SK-N-SH (cell line): Measurements from ENCODE around the gene MSH2. TPM values are rescaled to one million over a fixed set of nuclear protein-coding genes. Genes with fewer than 3 reads are reported as not detected.

ENCODE experiments used
- CTCF ChIA-PET: fragments of 300-600, 350-600 bp; formaldehyde crosslinking; extraction: SDS; loops from one replicate; lab custom pipeline; 2021; lab: Yijun Ruan, JAX
- POLR2A ChIA-PET: fragments of 350-600 bp; sonication (Branson Sonifier 250); formaldehyde crosslinking; extraction: SDS; loops from one replicate; lab custom pipeline; 2020; ENCODE audit warnings: antibody characterized with exemption, inconsistent platforms; lab: Yijun Ruan, JAX
- DNase-seq: peaks from one replicate; pipeline ENCODE4 v3.0.0; 2012
- H2AFZ ChIP-seq: fragments of 200-600 bp; sonication (generic); 2 replicates; pipeline ENCODE4 v1.8.1; 2016; ENCODE audit warnings: antibody characterized with exemption, mild to moderate bottlenecking, low read depth
- H3F3A ChIP-seq: fragments of 200-600 bp; sonication (generic); replicated peaks from 2 replicates; pipeline ENCODE3; 2016; ENCODE audit warnings: antibody characterized with exemption, mild to moderate bottlenecking; ENCODE audit not compliant: insufficient read depth
- H3K27ac ChIP-seq, 2 experiments: fragments of 200-500 bp in 1 of 2; fragments of 200-600 bp in 1 of 2; sonication (Bioruptor generic) in 1 of 2; sonication (generic), shearing (Covaris generic) in 1 of 2; 2 replicates each; pipeline versions ENCODE4 v1.5.1 to v1.6.1; 2014 to 2016; ENCODE audit warnings: low read depth in 2 of 2, inconsistent platforms in 1 of 2, low read length in 1 of 2, mild to moderate bottlenecking in 1 of 2, mixed read lengths in 1 of 2
- H3K27me3 ChIP-seq: fragments of 200-600 bp; sonication (generic), shearing (Covaris generic); 2 replicates; pipeline ENCODE4 v1.6.1; 2016; ENCODE audit warnings: mixed run types; ENCODE audit not compliant: insufficient read depth
- H3K36me3 ChIP-seq, 2 experiments: fragments of 200-500 bp in 1 of 2; fragments of 200-600 bp in 1 of 2; sonication (Bioruptor generic) in 1 of 2; sonication (generic) in 1 of 2; replicated peaks in 1 of 2; 2 replicates each; pipeline versions ENCODE3 to v1.5.1; 2014 to 2016; ENCODE audit warnings: low read length in 1 of 2, mild to moderate bottlenecking in 1 of 2; ENCODE audit not compliant: insufficient read depth in 2 of 2, control insufficient read depth in 1 of 2
- H3K4me1 ChIP-seq, 2 experiments: fragments of 200-500 bp in 1 of 2; fragments of 200-600 bp in 1 of 2; sonication (Bioruptor generic) in 1 of 2; sonication (generic), shearing (Covaris generic) in 1 of 2; 2 replicates each; pipeline versions ENCODE4 v1.5.1 to v1.6.1; 2014 to 2016; ENCODE audit warnings: low read depth in 1 of 2, low read length in 1 of 2, mixed run types in 1 of 2; ENCODE audit not compliant: insufficient read depth in 2 of 2, control insufficient read depth in 1 of 2
- H3K4me2 ChIP-seq: fragments of 200-600 bp; sonication (generic), shearing (Covaris generic); 2 replicates; pipeline ENCODE4 v1.6.1; 2017; ENCODE audit warnings: mixed run types
- H3K4me3 ChIP-seq, 2 experiments: fragments of 200-500 bp in 1 of 2; fragments of 200-600 bp in 1 of 2; sonication (Bioruptor generic) in 1 of 2; sonication (generic), shearing (Covaris generic) in 1 of 2; 2 replicates each; pipeline versions ENCODE4 v1.5.1 to v1.8.1; 2014 to 2016; ENCODE audit warnings: low read depth in 2 of 2, inconsistent platforms in 1 of 2, low read length in 1 of 2, mild to moderate bottlenecking in 1 of 2, mixed read lengths in 1 of 2, moderate library complexity in 1 of 2
- H3K79me2 ChIP-seq: fragments of 200-600 bp; sonication (generic); 2 replicates; pipeline ENCODE4 v1.8.1; 2017; ENCODE audit warnings: mild to moderate bottlenecking; ENCODE audit not compliant: insufficient read depth
- H3K9ac ChIP-seq: fragments of 200-600 bp; sonication (generic); 2 replicates; pipeline ENCODE4 v1.6.1; 2017; ENCODE audit warnings: mixed run types
- H3K9me2 ChIP-seq: fragments of 200-600 bp; sonication (generic); 2 replicates; pipeline ENCODE4 v1.6.1; 2017; ENCODE audit warnings: mixed run types
- H3K9me3 ChIP-seq: fragments of 200-600 bp; sonication (generic); 2 replicates; pipeline ENCODE4 v1.6.1; 2017; ENCODE audit warnings: mixed run types, mild to moderate bottlenecking, moderate library complexity
- H4K20me1 ChIP-seq: fragments of 200-600 bp; sonication (generic); 2 replicates; pipeline ENCODE4 v1.6.1; 2017; ENCODE audit warnings: mild to moderate bottlenecking, mixed run types; ENCODE audit not compliant: insufficient read depth
- ELF1 ChIP-seq: IDR thresholded peaks from 2 replicates; pipeline ENCODE4 v1.4.0; 2012
- FOSL2 ChIP-seq: IDR thresholded peaks from 2 replicates; pipeline ENCODE4 v1.4.0; 2012; ENCODE audit warnings: low read depth, mild to moderate bottlenecking, moderate library complexity, borderline replicate concordance
- MAX ChIP-seq: IDR thresholded peaks from 2 replicates; pipeline ENCODE4 v1.4.0; 2012; ENCODE audit warnings: low read depth
- NRF1 ChIP-seq: IDR thresholded peaks from 2 replicates; pipeline ENCODE4 v1.6.1; 2012; ENCODE audit warnings: low read depth, mild to moderate bottlenecking, low read length
- RFX5 ChIP-seq: IDR thresholded peaks from 2 replicates; pipeline ENCODE4 v1.6.1; 2012; ENCODE audit warnings: mild to moderate bottlenecking, improper control_type of control experiment, low read length
- USF1 ChIP-seq: IDR thresholded peaks from 2 replicates; pipeline ENCODE4 v1.4.0; 2012; ENCODE audit warnings: low read depth, borderline replicate concordance
- USF2 ChIP-seq: fragments of 150-350 bp; IDR thresholded peaks from 2 replicates; pipeline ENCODE4 v1.6.1; 2017; ENCODE audit warnings: antibody characterized with exemption, low read length, low read depth, borderline replicate concordance
- YY1 ChIP-seq: IDR thresholded peaks from 2 replicates; pipeline ENCODE4 v1.4.0; 2012; ENCODE audit warnings: low read depth, mild to moderate bottlenecking
- WGBS: methylation state at CpG from one replicate; pipeline ENCODE4 v1.1.6; 2017; ENCODE audit warnings: low lambda C conversion rate; 5-methylcytosine and 5-hydroxymethylcytosine counted together
- polyA plus RNA-seq, 3 experiments: library from polyadenylated mRNA; depleted of rRNA; stranded (reverse); fragments of >200 nt; gene quantifications; 2 replicates each; pipeline ENCODE4 v1.2.3, GENCODE V29; 2012

Gene MSH2
- polyA plus RNA-seq, 1 of the 3 experiments (the other 2 are of a cell fraction) = 13.7 TPM

- Histone ChIP-seq H3K27me3 (no peaks in the 10 kb centered on the region), H3K36me3 (no peaks in the 10 kb centered on the region), H3K4me1 (peaks cover 0 to under 1% of the 10 kb centered on the region in 2 experiments; a peak in 2 of 4 replicates), H3K4me2 (no peak overlapping the region), H3K9me3 (no peaks in the 10 kb centered on the region), H3K4me3 (no peak overlapping the region), H3F3A (no peaks in the 10 kb centered on the region), H3K27ac (no peak overlapping the region), H3K9me2 (no peaks in the 10 kb centered on the region), H3K9ac (no peak overlapping the region), H2AFZ (no peak overlapping the region), H4K20me1 (no peaks in the 10 kb centered on the region), H3K79me2 (no peaks in the 10 kb centered on the region)
- ChIA-PET POLR2A (no interaction called here), CTCF (interaction anchor here (1.9 kb wide), 1 partner anchor 15 kb away, joined by 7 read pairs; no protein-coding TSS in a partner anchor)
- no peak for DNase-seq
- whole genome bisulfite sequencing = 91% methylated on average over 6 of the region's 6 CpGs
- no peak for TF ChIP-seq YY1
Measured at GRCh38 chr2:47528455-47528854, 125.5 kb downstream of the MSH2 start.

DNA sequence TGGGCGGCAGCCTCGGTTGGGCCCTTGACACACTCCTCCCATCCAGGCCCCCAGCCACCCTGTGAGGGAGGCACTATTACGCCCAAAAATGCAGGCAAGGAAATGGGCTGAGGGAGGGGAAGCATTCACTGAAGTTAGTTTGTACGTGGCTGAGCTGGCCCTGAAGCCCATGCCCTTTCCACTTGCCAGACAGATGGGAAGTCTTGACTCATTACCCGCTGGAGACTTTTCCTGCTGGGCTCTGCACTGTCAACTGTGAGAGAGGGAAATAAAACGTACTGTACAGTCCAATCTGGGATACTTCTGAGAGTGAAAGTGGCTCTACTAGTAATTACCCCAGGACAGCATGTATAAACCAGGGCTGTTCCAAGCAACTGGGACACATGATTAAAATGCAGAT is 125.9 kb downstream of the MSH2 start:
- no peak overlapping the region for H3K4me2 ChIP-seq
- DNase-seq = no peak
- POLR2A ChIA-PET = no interaction called here

DNA sequence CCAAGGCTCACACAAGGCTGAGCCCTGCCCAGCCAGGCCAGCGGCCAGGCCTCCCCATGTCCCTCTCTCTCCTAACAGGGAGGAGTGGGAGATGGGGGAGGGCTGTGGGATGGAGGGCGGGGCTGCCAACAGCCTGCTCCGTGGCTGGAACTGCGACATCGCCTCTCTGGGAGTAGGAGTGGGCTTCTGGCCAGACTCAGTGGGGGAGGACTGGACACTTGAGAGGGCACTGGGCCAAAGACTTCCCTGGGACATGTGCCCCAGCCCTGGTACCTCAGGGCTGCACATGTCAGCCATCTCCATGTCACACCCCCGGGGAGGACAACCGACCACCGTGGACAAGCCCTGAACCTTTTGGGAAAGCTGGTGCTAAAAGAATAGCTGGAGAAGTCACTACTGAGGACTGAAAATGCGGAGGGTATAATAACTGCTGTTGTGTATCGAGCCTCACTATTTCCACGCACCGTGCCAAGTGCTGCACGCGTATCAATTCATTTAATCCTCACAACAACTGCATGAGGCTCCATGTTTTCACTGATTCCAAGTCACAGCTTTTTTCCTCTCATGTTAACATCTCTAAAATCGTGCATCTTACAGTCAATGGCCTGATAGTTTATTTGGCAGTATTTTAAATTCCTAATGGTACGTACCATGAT is 127.3 kb downstream of the MSH2 start:
- no peak for DNase-seq
- Histone ChIP-seq H3K9ac (no peak overlapping the region), H3F3A (no peaks in the 10 kb centered on the region), H4K20me1 (no peaks in the 10 kb centered on the region)
- TF ChIP-seq ELF1 (no peak), FOSL2 (no peak), MAX (no peak), RFX5 (no peak), NRF1 (no peak), USF1 (no peak)
- TF ChIP-seq, all 33 proteins: peak for 0
- Histone ChIP-seq H3K4me1 (peaks cover 0 to 16% of the 10 kb centered on the region in 2 experiments; a peak in 2 of 4 replicates), H3K4me2 (no peak overlapping the region), H2AFZ (no peak overlapping the region), H3K9me2 (no peaks in the 10 kb centered on the region), H3K27me3 (no peaks in the 10 kb centered on the region), H3K9me3 (no peaks in the 10 kb centered on the region), H3K27ac (no peak overlapping the region), H3K4me3 (no peak overlapping the region), H3K79me2 (no peaks in the 10 kb centered on the region), H3K36me3 (no peaks in the 10 kb centered on the region)
- ChIA-PET CTCF (interaction anchor here (2.6 kb wide), 1 partner anchor 9 kb away, joined by 10 read pairs; no protein-coding TSS in a partner anchor), POLR2A (no interaction called here)
- 77% methylated on average over 16 of the region's 16 CpGs for WGBS

More for the DNA sequence above, 125.9 kb downstream of the MSH2 start:
- CTCF ChIA-PET = no interaction called here
- Histone ChIP-seq H3K4me1 (peaks cover 0 to 5% of the 10 kb centered on the region in 2 experiments; a peak in 2 of 4 replicates), H3K9me3 (no peaks in the 10 kb centered on the region), H3K27ac (no peak overlapping the region), H3F3A (no peaks in the 10 kb centered on the region), H3K4me3 (no peak overlapping the region), H3K27me3 (no peaks in the 10 kb centered on the region), H3K9ac (no peak overlapping the region), H2AFZ (no peak overlapping the region), H3K79me2 (no peaks in the 10 kb centered on the region), H3K36me3 (no peaks in the 10 kb centered on the region), H3K9me2 (no peaks in the 10 kb centered on the region), H4K20me1 (no peaks in the 10 kb centered on the region)
- WGBS = 64% methylated on average over 6 of the region's 6 CpGs
- no peak for TF ChIP-seq USF2
- TF ChIP-seq YY1 = no peak
